Esophagus muscularis mucosa (tissue), 4 donors: ENCODE measurements around the gene APP. TPM values are rescaled to one million over a fixed set of nuclear protein-coding genes. Genes with fewer than 3 reads are reported as not detected.
"Not testable (repeated sequence)": the region's sequence is repeated elsewhere in the genome, so short reads cannot be mapped to it uniquely, and the experiment has no call there.

Experiments used
- DNase-seq: peaks from one replicate; pipeline ENCODE4 v3.0.0-alpha.2; 2017; ENCODE audit errors: extremely low spot score
- H3K27ac ChIP-seq, 4 donors: fragments of 200-600 bp; sonication (generic); replicated peaks in 1 of 4; 1 replicate in 3 of 4; 2 replicates in 1 of 4; pipeline ENCODE4 v1.5.1; 2016 to 2019; ENCODE audit warnings: mild to moderate bottlenecking in 1 of 4
- H3K27me3 ChIP-seq, 4 donors: fragments of 200-600 bp; sonication (generic); one replicate each; pipeline versions ENCODE4 v1.5.1 to v1.6.0; 2016 to 2019
- H3K36me3 ChIP-seq, 4 donors: fragments of 200-600 bp; sonication (generic); one replicate each; pipeline ENCODE4 v1.5.1; 2016 to 2019
- H3K4me1 ChIP-seq, 4 donors: fragments of 200-600 bp; sonication (generic); one replicate each; pipeline ENCODE4 v1.5.1; 2016 to 2019
- H3K4me3 ChIP-seq, 4 donors: fragments of 200-600 bp; sonication (generic); 1 replicate in 2 of 4; 2 replicates in 2 of 4; pipeline ENCODE4 v1.5.1; 2016 to 2019; ENCODE audit warnings: mild to moderate bottlenecking in 4 of 4, moderate library complexity in 1 of 4
- H3K9me3 ChIP-seq, 4 donors: fragments of 200-600 bp; sonication (generic); 1 replicate in 3 of 4; 2 replicates in 1 of 4; pipeline ENCODE4 v1.5.1; 2016 to 2019
- EP300 ChIP-seq: sonication (generic); formaldehyde crosslinking; IDR thresholded peaks from one replicate; pipeline ENCODE4 v1.6.1; 2017; ENCODE audit warnings: antibody characterized with exemption
- POLR2A ChIP-seq: fragments of 450-650 bp; IDR thresholded peaks from one replicate; pipeline ENCODE4 v1.6.1; 2017; ENCODE audit warnings: antibody characterized with exemption, moderate library complexity, mild to moderate bottlenecking, low read depth
- POLR2AphosphoS5 ChIP-seq, 2 donors: sonication (generic); formaldehyde crosslinking; IDR thresholded peaks; one replicate each; pipeline ENCODE4 v1.6.1; 2017; ENCODE audit warnings: antibody characterized with exemption in 2 of 2
- WGBS: methylation state at CpG from one replicate; pipeline ENCODE4 v1.1.5; 2018; 5-methylcytosine and 5-hydroxymethylcytosine counted together
- intact Hi-C: fragments of 100-400 bp; cut with DNase I; formaldehyde crosslinking; loops from one replicate; pipeline ENCODE4 v1.15.1; 2023
- total RNA-seq, 4 donors: library from RNA; depleted of rRNA; stranded (reverse); fragments of >200 nt; gene quantifications; one replicate each; pipeline versions ENCODE4 v1.1.0 to v1.2.1, GENCODE V29; 2016
- TF ChIP-seq, protein P1 (sequence below), 3 experiments: fragments of 200-600 bp in 2 of 3; fragments of 450-650 bp in 1 of 3; sonication (generic) in 2 of 3; IDR thresholded peaks; one replicate each; pipeline ENCODE4 v1.5.1; 2017 to 2019; ENCODE audit warnings: antibody characterized with exemption in 3 of 3, mild to moderate bottlenecking in 2 of 3, moderate library complexity in 1 of 3

APP gene
- total RNA-seq, 4 donors from 2014 or later = 459 to 790 (median 624) TPM

DNA sequence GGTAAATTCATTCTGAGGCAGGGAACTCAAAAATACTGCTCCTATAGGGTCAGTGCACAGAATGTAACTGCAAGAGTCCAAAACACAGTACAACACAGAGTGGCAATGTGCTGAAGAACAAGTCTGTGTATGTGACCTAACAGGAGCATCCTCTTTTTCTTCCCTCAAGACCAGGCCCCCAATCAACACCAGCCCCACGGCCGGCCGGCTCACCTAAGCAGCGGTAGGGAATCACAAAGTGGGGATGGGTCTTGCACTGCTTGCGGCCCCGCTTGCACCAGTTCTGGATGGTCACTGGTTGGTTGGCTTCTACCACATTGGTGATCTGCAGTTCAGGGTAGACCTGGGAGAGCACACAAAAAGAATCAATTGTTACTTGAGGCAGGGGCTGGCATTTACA lies 80.8 kb downstream of the APP start:
- 100% methylated on average over 6 of the region's 6 CpGs for WGBS
- Histone ChIP-seq H3K27ac (no peak overlapping the region), H3K4me1 (peaks cover 0 to 4% (median 2%) of the 10 kb centered on the region in 4 donors), H3K4me3 (no peak overlapping the region), H3K36me3 (peaks cover 0 to 19% (median 12%) of the 10 kb centered on the region in 4 donors), H3K27me3 (no peaks in the 10 kb centered on the region), H3K9me3 (no peaks in the 10 kb centered on the region)
- intact Hi-C loops = no loop called here
- TF ChIP-seq, protein P1, sequence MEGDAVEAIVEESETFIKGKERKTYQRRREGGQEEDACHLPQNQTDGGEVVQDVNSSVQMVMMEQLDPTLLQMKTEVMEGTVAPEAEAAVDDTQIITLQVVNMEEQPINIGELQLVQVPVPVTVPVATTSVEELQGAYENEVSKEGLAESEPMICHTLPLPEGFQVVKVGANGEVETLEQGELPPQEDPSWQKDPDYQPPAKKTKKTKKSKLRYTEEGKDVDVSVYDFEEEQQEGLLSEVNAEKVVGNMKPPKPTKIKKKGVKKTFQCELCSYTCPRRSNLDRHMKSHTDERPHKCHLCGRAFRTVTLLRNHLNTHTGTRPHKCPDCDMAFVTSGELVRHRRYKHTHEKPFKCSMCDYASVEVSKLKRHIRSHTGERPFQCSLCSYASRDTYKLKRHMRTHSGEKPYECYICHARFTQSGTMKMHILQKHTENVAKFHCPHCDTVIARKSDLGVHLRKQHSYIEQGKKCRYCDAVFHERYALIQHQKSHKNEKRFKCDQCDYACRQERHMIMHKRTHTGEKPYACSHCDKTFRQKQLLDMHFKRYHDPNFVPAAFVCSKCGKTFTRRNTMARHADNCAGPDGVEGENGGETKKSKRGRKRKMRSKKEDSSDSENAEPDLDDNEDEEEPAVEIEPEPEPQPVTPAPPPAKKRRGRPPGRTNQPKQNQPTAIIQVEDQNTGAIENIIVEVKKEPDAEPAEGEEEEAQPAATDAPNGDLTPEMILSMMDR (IDR thresholded peaks at IDR 0.05) = no peak
- TF ChIP-seq EP300 (no peak), POLR2AphosphoS5 (IDR thresholded peaks at IDR 0.05) (no peak), POLR2A (no peak)
- DNase-seq = no peak

DNA sequence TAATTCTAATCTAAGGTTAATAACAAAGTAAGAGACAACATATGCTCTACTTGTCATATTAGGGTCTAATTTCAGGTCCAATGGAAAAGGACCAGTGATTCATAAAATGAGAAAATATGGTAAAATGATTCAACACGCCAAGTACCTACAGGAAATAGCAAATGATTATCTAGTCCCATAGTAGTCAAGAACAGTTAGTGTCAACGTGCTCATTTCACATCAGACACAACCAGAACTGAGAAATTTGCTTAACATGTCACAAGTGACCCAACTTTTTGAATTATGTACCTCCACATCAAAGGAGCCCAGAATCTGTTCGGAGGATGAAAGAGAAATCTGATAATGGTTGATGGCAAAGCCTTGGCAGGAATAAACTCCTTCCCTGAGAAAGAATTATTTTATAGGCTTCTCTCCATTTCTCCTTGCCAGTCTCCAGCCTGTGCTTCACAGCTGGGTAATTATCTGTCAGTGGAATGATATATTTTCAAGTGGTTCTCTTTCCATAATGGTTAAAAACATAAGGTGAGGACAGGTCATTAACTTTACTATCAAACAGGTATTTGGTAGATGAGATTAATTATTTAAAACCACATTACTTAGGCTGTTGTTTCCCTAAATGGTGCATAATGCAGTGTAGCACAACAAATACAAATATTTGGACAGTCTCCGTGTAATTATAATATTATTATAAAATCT lies 83.2 kb downstream of the APP start:
- peaks cover 0 to 19% (median 12%) of the 10 kb centered on the region in 4 donors for H3K36me3 ChIP-seq
- DNase-seq = no peak
- 68% methylated on average over 4 of the region's 4 CpGs for WGBS

DNA sequence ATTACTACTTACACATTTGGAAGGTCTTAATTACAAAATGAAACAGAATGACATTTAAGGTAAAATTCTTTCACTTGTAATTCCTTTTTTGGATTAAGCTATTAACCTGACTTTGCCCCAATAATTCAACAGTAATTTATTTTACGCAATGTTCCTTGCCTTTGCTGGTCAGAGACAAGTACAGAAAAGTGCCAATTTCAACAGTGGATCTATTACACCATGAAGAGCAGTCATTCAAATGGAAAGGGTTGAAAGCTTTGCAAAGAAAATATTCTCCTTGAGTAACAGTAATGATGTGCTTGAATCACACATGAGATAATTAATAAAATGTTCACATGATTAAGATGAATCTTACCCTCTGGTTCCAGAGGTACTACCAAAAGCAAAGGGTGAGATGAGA lies 84.7 kb downstream of the APP start:
- TF ChIP-seq POLR2AphosphoS5 (IDR thresholded peaks at IDR 0.05) (no peak), POLR2A (no peak), EP300 (no peak)
- TF ChIP-seq, protein P1 (IDR thresholded peaks at IDR 0.05) = no peak
- H3K27me3 ChIP-seq = no peaks in the 10 kb centered on the region
- 100% methylated on average over 1 of the region's 1 CpG for WGBS

More for the DNA sequence above, 83.2 kb downstream of the APP start:
- Histone ChIP-seq H3K9me3 (no peaks in the 10 kb centered on the region), H3K27me3 (no peaks in the 10 kb centered on the region), H3K4me1 (peaks cover 0 to 4% (median 2%) of the 10 kb centered on the region in 4 donors), H3K4me3 (no peak overlapping the region), H3K27ac (no peak overlapping the region)
- intact Hi-C loops = no loop called here
- TF ChIP-seq, protein P1 (IDR thresholded peaks at IDR 0.05) = no peak
- TF ChIP-seq POLR2AphosphoS5 (IDR thresholded peaks at IDR 0.05) (no peak), EP300 (no peak)

DNA sequence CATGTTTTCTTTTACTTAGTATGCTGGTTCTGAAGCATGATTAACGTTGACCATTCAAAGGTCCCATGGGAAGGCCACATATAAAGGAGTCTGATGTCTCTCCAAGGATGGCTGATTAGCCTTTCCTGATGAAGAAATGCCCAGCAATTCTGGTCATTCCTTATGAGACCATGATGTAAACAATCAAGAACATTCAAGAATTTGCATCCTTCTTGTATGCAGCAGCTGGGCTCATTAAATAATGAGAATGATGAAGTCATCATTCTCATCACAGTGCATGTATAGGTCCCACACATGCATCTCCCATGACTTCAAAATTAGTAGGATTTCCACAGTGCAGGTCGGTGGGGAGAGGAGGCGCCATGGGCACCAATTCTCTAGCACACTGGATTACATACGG lies 85.4 kb downstream of the APP start:
- Histone ChIP-seq H3K4me1 (peaks cover 0 to 4% (median 2%) of the 10 kb centered on the region in 4 donors), H3K9me3 (no peaks in the 10 kb centered on the region), H3K36me3 (peaks cover 0 to 19% (median 12%) of the 10 kb centered on the region in 4 donors), H3K27ac (no peak overlapping the region), H3K4me3 (no peak overlapping the region), H3K27me3 (no peaks in the 10 kb centered on the region)
- intact Hi-C loops = no loop called here
- no peak for DNase-seq
- WGBS = 95% methylated on average over 4 of the region's 4 CpGs
- TF ChIP-seq, protein P1 (IDR thresholded peaks at IDR 0.05) = no peak
- no peak for TF ChIP-seq EP300

More for the DNA sequence above, 84.7 kb downstream of the APP start:
- Histone ChIP-seq H3K4me1 (peaks cover 0 to 4% (median 2%) of the 10 kb centered on the region in 4 donors), H3K9me3 (no peaks in the 10 kb centered on the region), H3K36me3 (peaks cover 0 to 19% (median 12%) of the 10 kb centered on the region in 4 donors), H3K27ac (no peak overlapping the region), H3K4me3 (no peak overlapping the region)
- DNase-seq = no peak
- intact Hi-C loops = no loop called here

DNA sequence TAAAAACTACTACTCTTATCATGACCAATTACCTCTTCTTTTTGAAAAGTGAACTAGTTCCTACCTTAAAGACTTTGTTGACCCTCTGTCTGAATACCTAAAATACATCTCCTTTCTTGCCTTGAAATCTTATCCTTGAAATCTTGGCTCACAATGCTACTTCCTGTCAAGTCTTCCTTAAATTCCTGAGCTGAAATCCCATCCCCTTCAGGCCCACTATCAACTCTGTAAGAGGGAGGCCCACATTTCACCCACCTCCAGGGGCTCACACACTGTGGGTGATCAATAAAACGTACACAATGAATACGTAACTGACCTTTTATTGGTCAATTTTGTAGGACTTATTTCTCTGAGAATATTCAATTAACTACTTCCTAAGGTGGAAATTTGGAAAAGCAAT lies 88.0 kb downstream of the APP start:
- H3K27ac ChIP-seq = no peak overlapping the region
- H3K9me3 ChIP-seq = no peaks in the 10 kb centered on the region
- H3K4me1 ChIP-seq = peaks cover 4 to 14% (median 5%) of the 10 kb centered on the region in 4 donors
- no peaks in the 10 kb centered on the region for H3K36me3 ChIP-seq
- TF ChIP-seq EP300 (no peak), POLR2AphosphoS5 (IDR thresholded peaks at IDR 0.05) (no peak), POLR2A (no peak)
- TF ChIP-seq, protein P1 (IDR thresholded peaks at IDR 0.05) = no peak
- no peak for DNase-seq
- no peaks in the 10 kb centered on the region for H3K27me3 ChIP-seq
- WGBS = 81% methylated on average over 2 of the region's 2 CpGs
- intact Hi-C loops = no loop called here
- H3K4me3 ChIP-seq = no peak overlapping the region

DNA sequence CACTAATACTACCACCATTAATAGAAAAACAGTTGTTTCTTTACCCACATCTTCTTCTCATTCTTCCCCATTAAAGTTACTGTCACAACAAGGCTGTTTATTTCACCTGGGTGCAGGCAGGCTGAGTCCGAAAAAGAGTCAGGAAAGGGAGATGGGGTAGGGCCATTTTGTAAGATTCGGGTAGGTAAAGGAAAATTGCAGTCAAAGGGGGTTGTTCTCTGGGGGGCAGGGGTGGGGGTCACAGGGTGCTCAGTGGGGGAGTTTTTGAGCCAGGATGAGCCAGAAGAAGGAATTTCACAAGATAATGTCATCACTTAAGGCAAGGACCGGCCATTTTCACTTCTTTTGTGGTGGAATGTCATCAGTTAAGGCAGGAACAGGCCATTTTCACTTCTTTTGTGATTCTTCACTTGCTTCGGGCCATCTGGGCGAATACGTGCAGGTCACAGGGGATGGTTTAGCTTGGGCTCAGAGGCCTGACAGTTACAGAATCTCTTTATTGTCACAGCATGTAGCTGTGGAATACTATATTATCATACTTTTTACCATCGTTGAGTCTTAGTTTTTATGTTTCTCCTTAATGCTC lies 89.3 kb downstream of the APP start:
- H3K27ac ChIP-seq, H3K27me3 ChIP-seq, H3K9me3 ChIP-seq, H3K4me3 ChIP-seq, intact Hi-C loops, DNase-seq, H3K36me3 ChIP-seq: not testable (repeated sequence)
- 87% methylated on average over 7 of the region's 7 CpGs for WGBS
- H3K4me1 ChIP-seq = peaks cover 4 to 27% (median 11%) of the 10 kb centered on the region in 4 donors
